ENCODE results near the gene NUDT14. TPM values are rescaled to one million over a fixed set of nuclear protein-coding genes. Genes with fewer than 3 reads are reported as not detected.

The NUDT14 gene
- total and polyA plus RNA-seq, 12 donors = 15.1 to 33.9 (median 29.6) TPM

DNA sequence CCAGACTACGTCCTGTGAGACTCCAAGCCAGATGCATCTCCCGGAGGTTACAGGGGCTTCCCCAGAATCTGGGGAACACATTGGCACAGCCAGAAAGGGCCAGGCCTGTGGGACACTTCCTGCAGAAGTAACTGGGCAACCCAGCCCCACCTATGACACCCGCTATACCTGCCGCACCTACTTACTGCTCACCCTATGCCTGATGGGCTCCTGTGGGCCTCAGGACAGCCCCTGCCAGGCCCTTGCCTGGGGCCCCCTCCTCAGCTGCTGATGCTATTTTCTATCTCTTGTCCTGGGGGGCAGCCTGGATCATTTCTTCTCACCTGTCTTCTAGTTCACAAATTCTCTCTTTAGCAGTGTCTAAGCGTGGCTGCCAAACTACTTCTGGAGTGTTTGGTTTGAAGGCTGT lies 41.3 kb downstream of the NUDT14 start:
- intact Hi-C loops (cut with DNase I) = no loop called here
- H3K27me3 ChIP-seq = no peaks in the 10 kb centered on the region
- no peak overlapping the region for H3K4me3 ChIP-seq
- DNase-seq = no peak
- H3K4me1 ChIP-seq = no peaks in the 10 kb centered on the region
- peaks cover 0 to 39% (median 0%) of the 10 kb centered on the region in 9 donors for H3K36me3 ChIP-seq
- ATAC-seq = no peak
- H3K9me3 ChIP-seq = peaks cover 0 to 25% (median 13%) of the 10 kb centered on the region in 11 donors
- H3K27ac ChIP-seq = no peak overlapping the region
- TF ChIP-seq, protein P1, sequence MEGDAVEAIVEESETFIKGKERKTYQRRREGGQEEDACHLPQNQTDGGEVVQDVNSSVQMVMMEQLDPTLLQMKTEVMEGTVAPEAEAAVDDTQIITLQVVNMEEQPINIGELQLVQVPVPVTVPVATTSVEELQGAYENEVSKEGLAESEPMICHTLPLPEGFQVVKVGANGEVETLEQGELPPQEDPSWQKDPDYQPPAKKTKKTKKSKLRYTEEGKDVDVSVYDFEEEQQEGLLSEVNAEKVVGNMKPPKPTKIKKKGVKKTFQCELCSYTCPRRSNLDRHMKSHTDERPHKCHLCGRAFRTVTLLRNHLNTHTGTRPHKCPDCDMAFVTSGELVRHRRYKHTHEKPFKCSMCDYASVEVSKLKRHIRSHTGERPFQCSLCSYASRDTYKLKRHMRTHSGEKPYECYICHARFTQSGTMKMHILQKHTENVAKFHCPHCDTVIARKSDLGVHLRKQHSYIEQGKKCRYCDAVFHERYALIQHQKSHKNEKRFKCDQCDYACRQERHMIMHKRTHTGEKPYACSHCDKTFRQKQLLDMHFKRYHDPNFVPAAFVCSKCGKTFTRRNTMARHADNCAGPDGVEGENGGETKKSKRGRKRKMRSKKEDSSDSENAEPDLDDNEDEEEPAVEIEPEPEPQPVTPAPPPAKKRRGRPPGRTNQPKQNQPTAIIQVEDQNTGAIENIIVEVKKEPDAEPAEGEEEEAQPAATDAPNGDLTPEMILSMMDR (IDR thresholded peaks at IDR 0.05) = no peak
- 95 to 99% methylated on average over 5 of the region's 5 CpGs for WGBS, 2 donors

DNA sequence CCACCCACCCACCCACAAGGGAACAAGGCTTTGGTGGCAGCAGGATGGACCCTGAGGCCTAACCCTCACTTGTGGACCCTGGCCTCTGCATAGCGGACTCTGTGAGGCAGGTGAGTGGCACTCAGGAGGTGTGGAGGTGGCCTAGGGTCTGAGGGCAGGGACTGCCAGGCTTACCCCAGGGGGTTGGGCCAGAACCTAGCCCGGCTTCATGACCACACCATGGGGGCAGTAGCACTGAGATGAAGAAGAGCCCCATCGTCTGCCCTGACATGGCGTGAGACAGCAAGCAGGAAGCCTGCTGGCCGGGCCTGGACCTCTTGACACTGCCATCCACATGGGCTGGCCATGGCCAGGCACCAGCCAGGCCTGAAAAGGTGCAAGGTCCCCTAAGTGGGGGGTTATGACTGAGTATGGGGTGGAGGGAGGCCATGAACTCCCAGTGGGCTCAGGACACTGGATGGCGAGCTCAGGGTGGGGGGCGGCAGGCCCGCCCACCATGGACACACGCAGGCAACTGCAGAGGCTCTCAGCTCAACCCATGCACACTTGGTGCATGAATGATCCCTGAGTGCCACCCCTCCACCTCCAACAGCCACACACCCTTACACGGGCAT lies 41.8 kb downstream of the NUDT14 start:
- Histone ChIP-seq H3K27me3 (no peaks in the 10 kb centered on the region), H3K27ac (no peak overlapping the region), H3K9me3 (peaks cover 0 to 25% (median 13%) of the 10 kb centered on the region in 11 donors), H3K36me3 (peaks cover 0 to 34% (median 0%) of the 10 kb centered on the region in 9 donors), H3K4me3 (no peak overlapping the region), H3K4me1 (no peaks in the 10 kb centered on the region)
- intact Hi-C loops (cut with DNase I) = no loop called here
- WGBS, 2 donors = 78 to 87% methylated on average over 10 of the region's 10 CpGs
- DNase-seq (no peak), ATAC-seq (peak in 1 of 8 donors; percentile 7)
- TF ChIP-seq, protein P1 (IDR thresholded peaks at IDR 0.05) = no peak

DNA sequence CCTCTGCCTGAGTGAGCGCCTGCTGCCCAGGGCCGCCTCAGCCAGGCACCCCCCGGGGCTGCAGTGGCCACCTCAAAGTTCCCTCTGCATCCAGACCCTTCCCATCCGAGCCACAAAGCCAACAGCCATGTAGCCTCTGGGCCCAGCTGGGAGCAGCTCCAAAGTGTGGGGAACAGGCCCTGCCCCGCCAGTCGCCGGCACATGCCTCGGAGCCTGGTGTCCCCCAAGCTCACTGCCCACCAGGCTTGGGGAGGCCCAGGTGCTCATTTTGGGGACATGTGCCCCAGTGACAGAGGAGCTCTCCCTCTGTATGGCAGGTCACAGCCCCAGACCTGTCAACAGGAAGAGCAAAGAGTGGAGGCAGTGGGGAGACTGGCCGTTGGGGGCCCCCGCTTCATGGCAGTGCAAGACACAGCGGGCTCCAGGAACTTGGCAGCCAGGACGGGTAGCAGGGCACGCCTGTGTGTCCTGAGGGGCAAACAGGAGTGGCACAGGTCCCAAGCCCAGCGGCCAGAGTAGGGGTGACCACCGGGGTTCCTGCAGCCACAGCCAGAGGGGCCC lies 42.5 kb downstream of the NUDT14 start:
- H3K9me3 ChIP-seq = peaks cover 0 to 25% (median 13%) of the 10 kb centered on the region in 11 donors
- TF ChIP-seq, protein P1 (IDR thresholded peaks at IDR 0.05) = no peak
- 92 to 93% methylated on average over 15 of the region's 15 CpGs for WGBS, 2 donors
- DNase-seq = no peak
- H3K4me1 ChIP-seq = no peaks in the 10 kb centered on the region
- peak in 3 of 8 donors; percentile 3 to 28 (median 15) for ATAC-seq
- peaks cover 0 to 34% (median 0%) of the 10 kb centered on the region in 9 donors for H3K36me3 ChIP-seq
- H3K4me3 ChIP-seq = no peak overlapping the region
- no peaks in the 10 kb centered on the region for H3K27me3 ChIP-seq
- H3K27ac ChIP-seq = no peak overlapping the region
- intact Hi-C loops (cut with DNase I) = no loop called here

DNA sequence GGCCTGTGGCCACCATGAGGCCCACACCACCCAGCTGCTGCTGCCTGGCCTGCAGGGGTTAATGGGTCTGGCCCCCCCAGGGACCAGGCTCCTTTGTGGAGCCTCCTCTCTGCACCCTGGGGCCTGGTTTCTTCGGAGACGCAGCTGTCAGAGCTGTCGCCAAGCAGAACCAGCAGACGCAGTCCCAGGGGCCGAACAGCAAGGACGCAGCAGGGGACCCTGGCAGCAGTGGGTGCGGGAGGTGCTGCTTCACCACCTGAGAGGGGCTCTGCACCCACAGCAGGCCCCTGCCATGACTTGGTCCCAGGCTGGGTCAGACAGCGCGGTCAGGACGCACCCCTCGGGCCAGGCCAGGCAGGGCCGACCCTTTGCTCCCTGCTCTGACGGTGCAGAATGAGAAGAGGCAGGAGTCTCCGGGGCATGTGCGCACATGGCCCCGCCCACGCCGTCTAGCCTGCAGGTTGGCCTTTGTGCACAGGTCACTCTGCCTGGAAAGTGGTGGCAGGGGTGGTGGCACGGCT lies 43.0 kb downstream of the NUDT14 start:
- no peak overlapping the region for H3K27ac ChIP-seq
- intact Hi-C loops (cut with DNase I) = no loop called here
- DNase-seq = no peak
- WGBS, 2 donors = 85 to 87% methylated on average over 17 to 19 of the region's 19 CpGs
- TF ChIP-seq, protein P1 (IDR thresholded peaks at IDR 0.05) = no peak
- H3K4me1 ChIP-seq = no peaks in the 10 kb centered on the region
- peaks cover 0 to 32% (median 0%) of the 10 kb centered on the region in 9 donors for H3K36me3 ChIP-seq
- peaks cover 0 to 25% (median 13%) of the 10 kb centered on the region in 11 donors for H3K9me3 ChIP-seq
- no peaks in the 10 kb centered on the region for H3K27me3 ChIP-seq
- no peak overlapping the region for H3K4me3 ChIP-seq
- ATAC-seq = peak in 2 of 8 donors; percentile 21 to 39
